HG03060 (cell line): ENCODE measurements around the gene RALA.
A peak's percentile ranks its signal among the peaks of the same experiment; 100 is the strongest.

Experiments used
- ATAC-seq: cut with Tn5 transposase; IDR thresholded peaks from one replicate; pipeline ENCODE4 v1.9.1; 2021; ENCODE audit warnings: low read depth, moderate number of reproducible peaks; ENCODE audit not compliant: unreplicated experiment

The RALA gene

GRCh38 chr7:39609935-39610263, 13.5 kb upstream of the RALA start:
- no peak for ATAC-seq

- ATAC-seq: no peak
These were observed 9.8 kb upstream of the RALA start for GRCh38 chr7:39613577-39613976.

- ATAC-seq: no peak
These were observed 9.1 kb upstream of the RALA start for GRCh38 chr7:39614299-39614698.

GRCh38 chr7:39615350-39615975, 7.9 kb upstream of the RALA start:
- no peak for ATAC-seq

- ATAC-seq: no peak
These were observed 7.2 kb upstream of the RALA start for GRCh38 chr7:39616138-39616537.

GRCh38 chr7:39617005-39617404, 6.4 kb upstream of the RALA start:
- no peak for ATAC-seq

- no peak for ATAC-seq
These were observed 4.5 kb upstream of the RALA start for GRCh38 chr7:39618868-39619267.

- ATAC-seq: no peak
These were observed 2.9 kb upstream of the RALA start for GRCh38 chr7:39620486-39620885.

DNA sequence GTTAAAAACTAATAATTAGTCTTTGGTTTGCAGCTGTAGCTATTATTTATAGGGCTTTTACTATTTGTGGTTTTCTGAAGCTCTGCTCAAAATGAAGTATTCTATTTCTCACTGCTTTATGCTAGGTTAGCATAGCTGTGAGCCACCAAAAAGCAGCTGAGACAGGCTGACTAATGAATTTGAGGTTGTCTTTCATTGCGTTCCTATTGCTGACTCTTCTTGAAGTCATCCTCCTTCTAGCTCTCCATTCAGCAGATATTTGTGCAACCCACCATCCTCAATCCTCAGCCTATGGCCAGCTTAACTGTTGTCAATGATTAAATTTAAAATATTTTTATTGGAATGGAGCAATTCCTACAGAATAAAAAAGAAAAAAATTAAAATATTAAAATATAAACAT, 2.1 kb upstream of the RALA start:
- ATAC-seq: no peak

DNA sequence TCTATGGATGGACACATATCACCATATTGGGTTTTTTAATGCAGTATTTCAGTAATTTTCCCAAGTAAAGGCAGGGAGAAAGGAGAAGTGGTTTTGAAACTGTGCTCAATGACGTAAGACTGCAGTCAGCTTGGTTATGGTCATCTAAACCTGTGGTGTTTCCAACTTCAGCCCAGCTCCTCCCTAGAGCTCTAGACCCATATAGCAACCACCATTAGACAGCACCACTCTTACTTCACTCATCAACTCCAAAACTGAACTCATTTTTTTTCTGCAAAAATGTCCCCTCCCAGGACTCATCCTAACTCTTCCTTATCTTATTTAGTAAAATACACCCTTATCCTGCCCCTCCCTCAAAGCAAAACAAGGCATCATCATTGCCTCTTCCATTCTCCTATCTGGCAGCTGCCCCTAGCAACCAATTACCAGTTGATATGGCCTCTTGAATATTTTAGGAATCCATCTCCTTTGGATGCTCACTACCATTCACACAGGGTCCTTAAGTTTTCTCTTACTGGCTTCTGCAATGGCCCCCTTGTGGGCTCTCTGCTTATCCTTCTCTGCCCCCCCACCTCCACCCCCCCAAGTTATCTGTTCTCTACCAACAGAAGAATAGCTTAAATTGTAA, 1.5 kb upstream of the RALA start:
- no peak for ATAC-seq

GRCh38 chr7:39622609-39623008, 763 bp upstream of the RALA start:
- ATAC-seq: no peak

- ATAC-seq: peak; percentile 14
These were observed 515 bp downstream of the RALA start for GRCh38 chr7:39623732-39624441.

DNA sequence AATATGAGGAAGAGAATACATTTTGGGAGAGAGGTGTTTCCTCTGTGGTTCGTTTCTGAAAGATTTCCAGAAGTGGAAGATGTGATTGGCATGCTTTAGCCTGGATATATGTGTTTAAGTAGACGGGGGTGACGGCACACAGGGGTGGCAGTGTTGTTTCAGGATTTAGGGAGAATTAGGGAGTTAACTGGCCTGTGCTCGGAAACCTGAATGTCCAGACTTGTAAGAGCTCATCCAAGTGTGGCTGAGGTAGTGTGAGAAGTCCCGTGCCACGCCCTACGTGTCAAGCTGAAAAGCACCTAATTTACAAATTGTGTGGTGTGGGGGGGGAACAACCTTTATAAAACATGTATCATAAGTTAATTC, 1.1 kb downstream of the RALA start:
- ATAC-seq: no peak

GRCh38 chr7:39624935-39625694, 1.7 kb downstream of the RALA start:
- no peak for ATAC-seq

- no peak for ATAC-seq
These were observed 8.4 kb downstream of the RALA start for GRCh38 chr7:39631736-39632308.

- ATAC-seq: peak; percentile 72
These were observed 10.4 kb downstream of the RALA start for GRCh38 chr7:39633563-39634477.

DNA sequence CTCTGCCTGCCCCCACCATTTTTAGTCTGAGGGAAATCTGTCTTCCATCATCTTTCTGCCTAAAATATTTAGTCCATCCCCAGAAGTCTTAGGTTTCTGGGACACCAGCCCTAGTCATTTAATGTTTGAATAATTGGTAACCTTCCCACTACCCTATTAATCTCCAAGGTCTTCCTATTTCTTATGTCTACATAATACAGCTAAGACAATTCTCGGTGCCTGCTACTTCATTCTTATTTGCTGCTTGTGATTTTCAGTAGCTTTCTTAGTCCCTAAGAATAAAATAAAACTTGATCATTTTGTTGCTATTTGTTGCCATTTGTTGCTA, 11.1 kb downstream of the RALA start:
- no peak for ATAC-seq

DNA sequence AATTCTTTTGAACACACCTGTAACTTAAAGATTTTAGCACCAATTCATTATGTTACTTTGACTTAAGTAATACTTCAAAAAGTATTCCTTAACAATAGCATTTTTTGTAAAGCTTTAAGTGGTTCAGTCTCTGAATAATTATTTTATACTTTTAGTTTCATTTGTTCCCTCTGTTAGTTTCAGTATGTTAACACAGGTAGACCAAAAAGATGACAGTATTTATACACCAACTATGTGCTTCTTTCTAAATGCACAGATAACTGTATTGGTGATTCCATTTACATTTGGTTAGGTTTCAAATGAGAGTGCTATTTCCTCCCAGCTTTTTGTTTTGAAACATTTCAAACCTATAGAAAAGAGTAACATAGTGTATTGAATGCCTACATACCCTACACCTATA, 14.0 kb downstream of the RALA start:
- ATAC-seq: peak; percentile 37

GRCh38 chr7:39637963-39638485, 14.7 kb downstream of the RALA start:
- no peak for ATAC-seq

DNA sequence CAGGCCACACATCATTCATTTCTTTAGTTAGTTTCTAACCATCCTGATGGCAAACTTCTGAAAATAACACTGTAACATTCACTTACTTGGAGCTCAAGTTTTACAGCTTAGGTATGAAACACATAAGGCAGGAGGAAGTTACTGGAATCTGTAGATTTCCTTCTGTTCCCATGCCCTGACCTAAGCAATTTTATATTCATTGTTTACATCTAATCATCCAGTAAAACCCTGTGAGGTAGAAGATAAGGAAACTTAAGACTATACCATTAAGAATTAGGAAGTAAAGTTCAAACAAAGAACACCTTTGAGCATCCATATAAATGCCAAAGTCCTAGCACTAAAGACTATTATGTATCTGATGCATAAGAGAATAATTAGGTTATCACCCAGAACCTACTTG, 19.5 kb downstream of the RALA start:
- ATAC-seq: no peak
